Muscle layer of colon (tissue), 2 donors: Measurements from ENCODE around the gene MEF2C.
"Not testable (repeated sequence)": the region's sequence is repeated elsewhere in the genome, so short reads cannot be mapped to it uniquely, and the experiment has no call there.

Experiments
- H3K27ac ChIP-seq: one replicate; pipeline ENCODE4 v1.7.0; 2013; ENCODE audit warnings: low read depth, mild to moderate bottlenecking, low read length, moderate library complexity
- H3K27me3 ChIP-seq, 2 donors: one replicate each; pipeline ENCODE4 v1.7.0; 2013; ENCODE audit warnings: low read length in 2 of 2, mild to moderate bottlenecking in 2 of 2; ENCODE audit not compliant: insufficient read depth in 2 of 2, control insufficient read depth in 1 of 2
- H3K36me3 ChIP-seq: one replicate; pipeline ENCODE4 v1.7.0; 2013; ENCODE audit warnings: mild to moderate bottlenecking, low read length; ENCODE audit not compliant: insufficient read depth
- H3K4me1 ChIP-seq: one replicate; pipeline ENCODE4 v1.7.0; 2013; ENCODE audit warnings: mild to moderate bottlenecking, low read length; ENCODE audit not compliant: insufficient read depth
- H3K4me3 ChIP-seq, 2 donors: one replicate each; pipeline ENCODE4 v1.7.0; 2013; ENCODE audit warnings: low read length in 2 of 2, low read depth in 1 of 2, mild to moderate bottlenecking in 1 of 2, moderate library complexity in 1 of 2
- H3K9ac ChIP-seq: one replicate; pipeline ENCODE4 v1.7.0; 2013; ENCODE audit warnings: low read length
- H3K9me3 ChIP-seq: one replicate; pipeline ENCODE4 v1.7.0; 2013; ENCODE audit warnings: mild to moderate bottlenecking, low read length
- donor health status: abdominal sarcoma.
- donor health status: Adenocarcinoma of cecum.

The MEF2C gene

DNA sequence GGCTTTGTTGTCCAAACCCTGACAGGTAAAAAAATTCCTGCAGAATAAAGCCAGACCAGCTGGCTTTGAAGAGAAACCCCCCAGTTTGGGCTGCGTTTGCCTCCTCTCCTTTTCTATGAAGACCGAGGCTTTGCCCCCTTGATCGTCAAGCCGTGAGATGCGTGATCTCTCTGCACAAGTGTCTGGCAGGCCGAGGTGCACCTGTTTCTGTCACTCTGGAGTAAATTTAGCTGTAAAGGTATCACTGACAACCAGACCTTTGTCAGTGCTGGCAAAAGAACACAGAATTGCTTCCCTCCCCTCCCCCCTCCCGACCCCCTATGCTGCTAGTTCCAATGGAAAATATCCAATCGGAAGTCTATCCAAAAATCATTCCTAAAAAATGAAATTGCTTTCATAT is 21.0 kb upstream of the MEF2C start:
- H3K27me3 ChIP-seq, H3K36me3 ChIP-seq: not testable (repeated sequence)

DNA sequence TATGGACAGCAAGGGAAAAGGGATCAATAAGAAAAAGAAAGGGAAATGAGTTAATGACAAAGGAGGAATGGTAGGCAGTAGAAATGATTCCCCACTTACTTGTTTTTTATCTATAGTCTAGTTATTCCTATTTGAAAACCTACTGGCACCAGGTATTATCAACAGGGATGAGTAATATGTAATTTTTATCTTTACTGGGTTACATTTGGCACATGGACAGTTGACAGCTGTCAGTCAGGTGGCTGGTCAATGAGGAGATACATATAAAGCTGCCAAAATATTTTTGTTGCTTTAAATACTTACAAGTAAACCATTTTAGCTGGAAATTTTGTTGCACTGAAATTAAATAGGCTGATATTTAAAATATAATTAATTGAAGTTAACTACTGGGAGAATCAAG is 18.1 kb upstream of the MEF2C start:
- not testable (repeated sequence) for H3K36me3 ChIP-seq, H3K9ac ChIP-seq, H3K9me3 ChIP-seq, H3K27ac ChIP-seq, H3K4me3 ChIP-seq, H3K27me3 ChIP-seq, H3K4me1 ChIP-seq

More for the DNA sequence above, 21.0 kb upstream of the MEF2C start:
- H3K4me1 ChIP-seq, H3K27ac ChIP-seq, H3K9ac ChIP-seq, H3K9me3 ChIP-seq, H3K4me3 ChIP-seq: not testable (repeated sequence)

DNA sequence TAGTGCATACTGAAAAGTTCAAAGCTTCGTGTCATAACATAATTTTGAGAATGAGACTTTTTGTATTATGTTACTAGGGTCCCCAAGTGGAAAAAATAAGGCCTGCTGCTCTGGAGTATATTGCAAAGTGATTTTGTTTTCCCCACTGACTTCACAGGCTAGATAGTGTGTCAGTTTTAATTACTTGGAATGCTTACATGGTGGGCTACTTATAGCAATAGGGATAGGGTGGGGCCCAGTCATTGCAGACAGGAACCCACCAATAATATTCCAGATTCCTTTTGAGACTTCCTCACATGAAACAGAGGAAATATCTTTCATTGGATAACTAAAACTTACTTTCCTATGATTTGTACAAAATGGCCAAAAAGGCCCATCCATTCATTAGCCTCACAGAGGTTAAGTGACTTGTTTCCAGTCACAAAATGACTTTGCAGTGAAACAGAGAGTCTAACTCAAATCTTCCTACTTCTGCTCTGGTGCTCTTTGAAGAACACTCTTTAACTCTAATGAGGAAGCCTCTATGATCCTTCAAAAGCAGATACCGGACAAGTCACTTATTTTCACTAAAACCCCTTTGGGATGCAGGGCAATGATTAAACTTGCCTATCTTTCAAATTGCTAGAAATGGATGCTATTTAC is 16.2 kb upstream of the MEF2C start:
- H3K27ac ChIP-seq: no peak overlapping the region

DNA sequence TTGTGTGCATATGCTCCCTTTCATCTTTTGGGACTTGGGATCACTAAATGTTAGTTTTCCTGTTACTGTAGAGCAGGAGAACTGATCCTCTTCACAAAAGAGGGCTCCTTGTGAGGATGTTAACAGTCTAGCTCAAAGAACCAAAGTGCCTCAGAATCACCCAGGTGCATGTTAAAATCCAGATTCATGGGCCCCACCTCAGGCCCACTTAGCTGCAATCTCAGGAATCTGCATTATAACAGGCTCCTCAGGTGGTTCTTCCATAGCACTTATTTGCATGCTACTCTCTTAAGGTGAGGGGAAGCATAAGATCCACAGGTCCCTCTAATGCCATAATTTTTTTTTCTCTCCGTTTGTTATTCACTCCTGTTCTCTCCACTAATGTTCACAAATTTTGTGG is 14.8 kb upstream of the MEF2C start:
- H3K4me1 ChIP-seq: no peaks in the 10 kb centered on the region
- no peak overlapping the region for H3K9ac ChIP-seq
- no peaks in the 10 kb centered on the region for H3K36me3 ChIP-seq
- H3K27me3 ChIP-seq: no peaks in the 10 kb centered on the region
- no peak overlapping the region for H3K4me3 ChIP-seq
- no peak overlapping the region for H3K27ac ChIP-seq
- no peaks in the 10 kb centered on the region for H3K9me3 ChIP-seq

More for the DNA sequence above, 16.2 kb upstream of the MEF2C start:
- Histone ChIP-seq H3K4me1 (no peaks in the 10 kb centered on the region), H3K27me3 (no peaks in the 10 kb centered on the region), H3K9me3 (no peaks in the 10 kb centered on the region), H3K9ac (no peak overlapping the region), H3K36me3 (no peaks in the 10 kb centered on the region), H3K4me3 (no peak overlapping the region)

DNA sequence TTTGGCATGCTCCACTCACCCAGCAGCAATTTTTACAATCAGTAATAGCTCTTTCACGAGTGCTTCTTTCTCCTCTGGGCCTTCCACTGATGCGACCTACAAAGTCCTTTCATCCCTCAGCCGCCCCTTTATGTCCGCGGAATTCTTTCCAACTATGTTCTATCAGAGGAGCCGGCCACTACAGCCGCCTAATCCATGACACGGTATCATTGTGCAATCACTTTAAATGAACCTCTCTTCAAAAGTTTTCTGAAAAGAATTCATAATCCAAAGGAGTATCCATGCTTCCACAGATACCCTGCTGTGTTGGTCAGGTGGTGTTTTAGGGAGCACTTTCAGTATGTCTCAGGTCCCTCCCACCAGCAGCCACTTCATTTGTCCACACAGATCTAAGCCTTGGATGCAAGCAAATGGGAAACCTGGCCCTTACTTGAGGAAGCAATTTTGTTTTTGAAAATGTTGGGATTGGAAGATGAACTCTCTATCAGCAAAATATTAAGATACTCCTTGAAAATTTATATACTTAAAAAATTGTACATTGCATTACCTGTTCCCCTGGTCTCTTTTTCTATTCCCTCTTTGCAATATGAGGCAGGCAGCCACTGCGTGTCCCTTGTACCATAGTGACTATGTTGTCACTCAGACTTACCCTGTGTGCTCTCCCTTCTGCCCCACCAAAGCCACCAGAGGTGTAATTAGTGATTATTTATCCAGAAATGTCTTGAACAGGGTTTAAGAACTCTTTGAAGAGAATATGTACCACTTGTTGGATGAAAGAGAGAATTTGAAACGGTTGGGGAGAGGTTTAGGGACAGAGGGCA is 12.9 kb upstream of the MEF2C start:
- Histone ChIP-seq H3K9me3 (no peaks in the 10 kb centered on the region), H3K27me3 (no peaks in the 10 kb centered on the region), H3K36me3 (no peaks in the 10 kb centered on the region), H3K4me3 (no peak overlapping the region), H3K27ac (no peak overlapping the region), H3K4me1 (no peaks in the 10 kb centered on the region), H3K9ac (no peak overlapping the region)

DNA sequence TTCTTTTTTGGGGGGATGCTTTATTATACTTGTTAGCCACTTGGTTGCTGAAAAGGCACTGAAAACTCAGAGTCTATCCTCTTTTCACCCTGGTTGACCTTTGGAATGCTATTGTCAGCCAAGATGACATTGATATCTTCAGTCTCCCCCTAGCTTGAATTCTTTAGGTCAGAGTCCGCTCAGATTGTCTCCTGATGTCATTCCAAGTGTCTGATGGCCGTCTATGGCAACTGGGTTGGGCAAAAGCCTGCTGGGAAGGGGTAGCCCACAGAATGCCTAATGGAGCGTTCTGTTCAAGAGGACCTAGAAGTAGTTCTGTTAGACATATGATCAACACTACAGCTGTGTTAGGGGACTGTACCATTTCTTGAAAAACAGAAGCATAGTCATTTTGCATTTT is 9.7 kb upstream of the MEF2C start:
- no peaks in the 10 kb centered on the region for H3K9me3 ChIP-seq
- H3K4me1 ChIP-seq: peaks cover 7% of the 10 kb centered on the region
- H3K27ac ChIP-seq: no peak overlapping the region
- H3K9ac ChIP-seq: no peak overlapping the region
- no peaks in the 10 kb centered on the region for H3K27me3 ChIP-seq
- no peaks in the 10 kb centered on the region for H3K36me3 ChIP-seq
- no peak overlapping the region for H3K4me3 ChIP-seq

DNA sequence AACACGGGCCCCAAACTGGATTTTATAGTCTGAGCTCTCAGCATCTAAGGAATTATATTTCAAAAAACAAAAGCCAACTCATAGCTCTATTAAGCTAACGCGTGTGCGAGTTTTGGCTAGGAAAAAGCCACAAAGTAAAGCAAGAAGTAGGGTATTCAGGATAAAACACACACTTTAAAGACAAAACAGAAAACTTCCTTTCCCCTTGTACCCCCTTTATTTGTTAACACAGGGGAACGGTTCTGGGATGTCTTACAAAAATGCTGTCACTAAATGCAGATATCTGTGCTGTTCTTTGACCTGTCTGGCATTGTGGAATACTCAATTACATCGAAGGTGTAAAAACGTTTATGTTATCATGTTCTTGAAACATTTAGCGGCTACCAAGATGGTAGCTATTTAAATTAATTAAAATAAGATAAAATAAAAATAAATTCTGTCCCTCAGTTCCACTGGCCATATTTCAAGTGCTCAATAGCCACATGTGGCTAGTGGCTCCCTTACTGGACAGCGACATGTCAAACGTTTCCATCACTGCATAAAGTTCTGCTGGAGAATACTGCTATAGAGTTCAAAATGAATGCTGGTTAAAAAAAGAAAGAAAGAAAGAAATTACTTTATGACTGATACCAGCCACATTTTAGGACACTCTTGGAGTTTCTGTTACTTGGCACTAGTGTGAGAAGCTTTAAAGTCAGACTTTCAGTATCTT is 7.2 kb upstream of the MEF2C start:
- peak overlapping the region; percentile 87 for H3K9ac ChIP-seq
- H3K27me3 ChIP-seq: no peaks in the 10 kb centered on the region
- H3K9me3 ChIP-seq: no peaks in the 10 kb centered on the region
- H3K27ac ChIP-seq: peak overlapping the region; percentile 81
- H3K4me3 ChIP-seq: peak overlapping the region; percentile 62 to 85
- H3K4me1 ChIP-seq: peaks cover 20% of the 10 kb centered on the region
- no peaks in the 10 kb centered on the region for H3K36me3 ChIP-seq

DNA sequence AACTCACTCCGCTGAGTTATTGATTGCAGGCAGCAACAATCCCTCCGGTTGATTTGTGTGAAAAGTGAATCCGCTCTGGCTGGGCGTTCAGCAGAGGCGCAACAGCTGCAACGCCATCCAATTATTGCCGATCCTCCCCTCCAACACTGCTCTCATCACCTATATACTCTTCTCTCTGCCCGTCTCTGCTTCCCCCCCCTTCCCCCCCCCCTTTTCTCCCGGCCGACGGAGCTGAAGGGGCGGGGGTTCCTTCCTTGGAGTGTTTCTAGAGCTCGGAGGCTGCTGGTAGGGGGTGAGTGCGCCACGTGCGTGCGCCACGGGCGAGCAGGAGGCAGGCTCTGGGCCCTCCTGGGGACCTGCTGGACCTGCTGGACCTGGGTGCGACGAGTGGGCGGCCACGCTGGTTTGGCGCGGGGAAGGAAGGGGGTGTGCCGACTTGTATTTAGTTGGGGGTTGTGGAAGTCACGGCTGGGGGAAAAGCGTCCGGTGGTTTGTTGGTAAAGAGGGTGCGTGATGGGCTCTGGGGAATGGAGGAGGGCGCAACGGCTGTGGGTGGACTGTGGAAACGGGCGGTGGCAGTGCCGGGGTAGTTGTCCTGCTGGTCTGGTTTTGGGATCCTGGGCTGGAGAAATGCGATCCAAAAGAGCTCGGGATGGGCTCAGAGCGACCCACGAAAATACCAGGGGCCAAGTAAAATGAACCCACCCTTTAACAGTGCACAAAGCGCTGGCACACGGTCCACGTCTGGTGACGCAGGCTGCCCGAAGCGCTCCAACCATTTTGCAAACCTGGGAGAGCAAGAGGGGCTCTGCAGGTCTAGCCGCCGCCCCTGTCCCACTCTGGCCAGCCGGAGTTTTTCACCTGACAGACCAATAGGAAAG is 6.4 kb upstream of the MEF2C start:
- Histone ChIP-seq H3K4me1 (peaks cover 28% of the 10 kb centered on the region), H3K9me3 (no peaks in the 10 kb centered on the region), H3K36me3 (no peaks in the 10 kb centered on the region), H3K9ac (peak overlapping the region; percentile 87), H3K27me3 (no peaks in the 10 kb centered on the region), H3K4me3 (peak overlapping the region; percentile 62 to 85), H3K27ac (peak overlapping the region; percentile 81)

DNA sequence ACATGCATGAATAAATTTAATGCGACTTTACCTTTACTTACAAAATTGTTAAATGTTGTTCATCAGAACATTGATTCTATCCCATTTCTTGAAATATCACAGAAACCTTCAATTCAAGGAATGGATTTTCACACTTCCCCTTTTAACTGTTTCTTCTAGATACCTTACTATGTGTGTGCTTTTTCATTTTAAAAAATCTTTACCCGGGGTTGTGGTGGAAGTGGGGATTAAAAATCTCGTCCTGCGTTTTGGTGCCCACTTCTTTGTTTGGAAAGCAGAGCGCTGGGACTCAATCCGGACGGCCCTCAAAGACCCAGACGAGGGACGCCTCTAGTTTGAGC is 5.8 kb upstream of the MEF2C start:
- no peaks in the 10 kb centered on the region for H3K36me3 ChIP-seq
- H3K9me3 ChIP-seq: no peaks in the 10 kb centered on the region
- H3K9ac ChIP-seq: peak overlapping the region; percentile 87
- peak overlapping the region; percentile 62 to 85 for H3K4me3 ChIP-seq
- peaks cover 28% of the 10 kb centered on the region for H3K4me1 ChIP-seq
- peak overlapping the region; percentile 81 for H3K27ac ChIP-seq
- no peaks in the 10 kb centered on the region for H3K27me3 ChIP-seq

DNA sequence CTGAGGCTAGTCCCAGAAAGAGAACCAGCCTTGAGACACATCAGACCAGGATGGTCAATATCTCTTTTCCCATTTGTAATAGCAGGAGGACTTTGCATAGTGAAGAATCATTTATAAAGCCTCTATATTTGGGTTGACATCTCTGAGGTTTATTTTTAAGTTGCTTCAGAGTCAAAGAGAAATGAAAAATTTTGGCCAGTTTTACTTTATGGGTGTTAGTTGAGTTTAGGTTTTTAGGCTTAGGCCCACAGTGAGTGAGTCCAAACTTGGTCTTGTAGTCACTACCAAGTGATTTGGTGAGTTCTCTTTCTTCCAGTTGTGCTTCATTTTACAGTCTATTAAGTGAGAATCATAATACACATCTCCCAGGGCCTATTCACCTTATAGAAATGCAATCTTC is 5.3 kb upstream of the MEF2C start:
- peaks cover 28% of the 10 kb centered on the region for H3K4me1 ChIP-seq
- peak overlapping the region; percentile 81 for H3K27ac ChIP-seq
- peak overlapping the region in 1 of 2 donors; percentile 85 for H3K4me3 ChIP-seq
- H3K9ac ChIP-seq: peak overlapping the region; percentile 87
- no peaks in the 10 kb centered on the region for H3K36me3 ChIP-seq
- H3K9me3 ChIP-seq: no peaks in the 10 kb centered on the region
- no peaks in the 10 kb centered on the region for H3K27me3 ChIP-seq

DNA sequence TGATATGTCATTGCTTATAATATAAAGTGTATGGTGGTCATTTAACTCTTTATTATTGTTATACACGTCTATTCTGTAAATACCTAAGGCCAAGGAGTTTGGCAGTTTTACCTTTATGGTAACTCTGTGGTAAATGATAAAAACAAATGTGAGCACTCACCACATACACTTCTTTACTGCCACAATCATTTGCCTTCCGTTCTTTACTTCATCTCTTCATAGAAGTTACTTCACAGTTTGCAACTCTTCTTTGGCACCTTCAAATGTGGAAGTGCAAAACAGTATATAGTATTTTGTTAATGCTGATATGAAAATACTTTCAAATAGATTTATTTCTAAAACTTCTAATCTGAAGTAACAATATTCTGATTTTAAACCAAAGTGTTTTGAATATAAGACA is 4.4 kb upstream of the MEF2C start:
- Histone ChIP-seq H3K27me3 (no peaks in the 10 kb centered on the region), H3K36me3 (no peaks in the 10 kb centered on the region), H3K9ac (no peak overlapping the region), H3K27ac (peak overlapping the region; percentile 66), H3K4me1 (peaks cover 28% of the 10 kb centered on the region), H3K4me3 (no peak overlapping the region), H3K9me3 (no peaks in the 10 kb centered on the region)
